B cell (primary cell): Measurements from ENCODE around the gene MAP7D3. TPM values are rescaled to one million over a fixed set of nuclear protein-coding genes. Genes with fewer than 3 reads are reported as not detected.

Source experiments
- ATAC-seq: fragments of 200-7000 bp; cut with Tn5 transposase; one replicate; pipeline ENCODE4 v1.10.0; 2021; ENCODE audit warnings: low read depth, mild to moderate bottlenecking, moderate number of reproducible peaks, moderate library complexity
- CTCF ChIA-PET: fragments of 350-600 bp; sonication (Branson Sonifier 250); formaldehyde crosslinking; loops from one replicate; lab custom pipeline; 2021; ENCODE audit warnings: antibody characterized with exemption, inconsistent platforms; lab: Charles Lee
- POLR2A ChIA-PET: fragments of 350-600 bp; sonication (Branson Sonifier 250); formaldehyde crosslinking; loops from one replicate; lab custom pipeline; 2021; ENCODE audit warnings: antibody characterized with exemption; lab: Charles Lee
- DNase-seq: peaks from one replicate; pipeline ENCODE4 v3.0.0; 2013
- H2AFZ ChIP-seq: 2 replicates; pipeline ENCODE4 v1.6.1; 2012; ENCODE audit warnings: mild to moderate bottlenecking, low read depth, low read length; ENCODE audit not compliant: insufficient read depth, poor library complexity, severe bottlenecking
- H3K27ac ChIP-seq, 2 donors: 1 replicate in 1 of 2; 2 replicates in 1 of 2; pipeline ENCODE4 v1.5.1; 2012 to 2013; ENCODE audit warnings: low read length in 2 of 2, mild to moderate bottlenecking in 2 of 2, moderate library complexity in 1 of 2
- H3K27me3 ChIP-seq, 4 experiments: fragments of 200-600 bp in 1 of 4; sonication (generic) in 1 of 4; replicated peaks in 1 of 4; 1 replicate in 2 of 4; 2 replicates in 2 of 4; pipeline versions ENCODE4 v1.6.1 to v1.7.0; 2013 to 2016; ENCODE audit warnings: low read length in 3 of 4, mild to moderate bottlenecking in 2 of 4, mixed read lengths in 1 of 4, moderate library complexity in 1 of 4; ENCODE audit not compliant: insufficient read depth in 4 of 4, control insufficient read depth in 3 of 4; ENCODE audit errors: control extremely low read depth in 1 of 4
- H3K36me3 ChIP-seq, 2 experiments: replicated peaks in 1 of 2; 1 replicate in 1 of 2; 2 replicates in 1 of 2; pipeline versions ENCODE4 v1.6.1 to v1.7.1; 2013; ENCODE audit warnings: low read length in 1 of 2; ENCODE audit not compliant: insufficient read depth in 2 of 2, control insufficient read depth in 1 of 2; ENCODE audit errors: control extremely low read depth in 1 of 2, extremely low read depth in 1 of 2
- H3K4me1 ChIP-seq, 2 donors: fragments of 200-600 bp in 1 of 2; sonication (generic) in 1 of 2; 1 replicate in 1 of 2; 2 replicates in 1 of 2; pipeline versions ENCODE4 v1.5.1 to v1.6.1; 2013 to 2017; ENCODE audit warnings: low read length in 2 of 2; ENCODE audit not compliant: control insufficient read depth in 2 of 2, insufficient read depth in 2 of 2
- H3K4me2 ChIP-seq: replicated peaks from 2 replicates; pipeline ENCODE3; 2012; ENCODE audit warnings: mild to moderate bottlenecking, low read depth, low read length; ENCODE audit not compliant: poor library complexity, severe bottlenecking
- H3K4me3 ChIP-seq, 5 experiments: fragments of 200-600 bp in 1 of 5; sonication (generic) in 1 of 5; 1 replicate in 3 of 5; 2 replicates in 2 of 5; pipeline versions ENCODE4 v1.5.1 to v1.7.0; 2011 to 2016; ENCODE audit warnings: low read length in 4 of 5, mild to moderate bottlenecking in 4 of 5, low read depth in 2 of 5, control low read depth in 1 of 5, moderate library complexity in 1 of 5; ENCODE audit not compliant: insufficient read depth in 1 of 5; ENCODE audit errors: control extremely low read depth in 1 of 5, extremely low read depth in 1 of 5
- H3K79me2 ChIP-seq: fragments of 200-600 bp; sonication (generic); one replicate; pipeline ENCODE4 v1.6.0; 2016; ENCODE audit warnings: low read length; ENCODE audit not compliant: control insufficient read depth, insufficient read depth
- H3K9ac ChIP-seq: fragments of 200-600 bp; sonication (generic); 2 replicates; pipeline ENCODE4 v1.6.1; 2017; ENCODE audit warnings: mild to moderate bottlenecking, low read length, moderate library complexity
- H3K9me3 ChIP-seq, 3 donors: one replicate each; pipeline versions ENCODE4 v1.6.1 to v1.7.1; 2013; ENCODE audit warnings: low read length in 2 of 3; ENCODE audit not compliant: control insufficient read depth in 2 of 3, insufficient read depth in 1 of 3; ENCODE audit errors: control extremely low read depth in 1 of 3
- H4K20me1 ChIP-seq: 2 replicates; pipeline ENCODE4 v1.6.0; 2012; ENCODE audit warnings: mild to moderate bottlenecking, low read length; ENCODE audit not compliant: insufficient read depth, control insufficient read depth, poor library complexity, severe bottlenecking
- H3K27ac Mint-ChIP-seq: one replicate; pipeline ENCODE4 v1.8.0; 2021; ENCODE audit warnings: mixed read lengths
- H3K27me3 Mint-ChIP-seq: one replicate; pipeline ENCODE4 v1.8.0; 2021; ENCODE audit warnings: mixed read lengths
- H3K4me1 Mint-ChIP-seq: one replicate; pipeline ENCODE4 v1.8.0; 2021; ENCODE audit warnings: mixed read lengths
- H3K4me3 Mint-ChIP-seq: one replicate; pipeline ENCODE4 v1.8.0; 2021; ENCODE audit warnings: mixed read lengths
- H3K9me3 Mint-ChIP-seq: one replicate; pipeline ENCODE4 v1.8.0; 2022; ENCODE audit warnings: mixed read lengths; ENCODE audit not compliant: insufficient read depth
- CTCF ChIP-seq: fragments of 200-600 bp; IDR thresholded peaks from one replicate; pipeline ENCODE4 v1.8.0; 2022; ENCODE audit warnings: antibody characterized with exemption, mild to moderate bottlenecking
- EZH2 ChIP-seq: IDR thresholded peaks from 2 replicates; pipeline ENCODE4 v1.6.1; 2012; ENCODE audit warnings: borderline replicate concordance, low read depth, mild to moderate bottlenecking, moderate library complexity, low read length; ENCODE audit not compliant: insufficient read depth, poor library complexity, severe bottlenecking
- WGBS: methylation state at CpG from one replicate; pipeline ENCODE4 v1.1.5; 2013; ENCODE audit warnings: missing lambda C conversion rate; ENCODE audit not compliant: insufficient coverage; 5-methylcytosine and 5-hydroxymethylcytosine counted together
- intact Hi-C: fragments of 100-400 bp; cut with micrococcal nuclease; formaldehyde crosslinking; loops from one replicate; pipeline ENCODE4 v1.10.0; 2022
- polyA plus RNA-seq: library from polyadenylated mRNA; depleted of rRNA; stranded (reverse); fragments of >200 nt; gene quantifications from 2 replicates; pipeline ENCODE4 v1.2.3, GENCODE V29; 2012
- total RNA-seq, 2 donors: library from RNA; stranded (reverse); fragments of 120-200 nt in 1 of 2; gene quantifications; 1 replicate in 1 of 2; 2 replicates in 1 of 2; pipeline versions ENCODE4 v1.2.3 to v1.2.4, GENCODE V29; 2013 to 2022

The MAP7D3 gene
- total and polyA plus RNA-seq, 2 donors (not counting 1 experiment from before 2014, with no cell fraction given) = 3.8 to 13.0 TPM

GRCh38 chrX:136202889-136203288 is 48.3 kb downstream of the MAP7D3 start:
- no peak overlapping the region for H3K27ac ChIP-seq

GRCh38 chrX:136201601-136202000 is 49.6 kb downstream of the MAP7D3 start:
- Histone ChIP-seq H2AFZ (no peak overlapping the region), H3K79me2 (no peaks in the 10 kb centered on the region), H3K27ac (no peak overlapping the region), H3K4me2 (no peak overlapping the region), H3K36me3 (no peaks in the 10 kb centered on the region), H3K27me3 (no peaks in the 10 kb centered on the region), H3K4me1 (peaks cover 6 to 8% of the 10 kb centered on the region in 2 donors), H4K20me1 (no peaks in the 10 kb centered on the region), H3K4me3 (no peak overlapping the region), H3K9me3 (no peaks in the 10 kb centered on the region), H3K9ac (no peak overlapping the region)
- TF ChIP-seq CTCF (no peak), EZH2 (no peak)
- no peak overlapping the region for H3K27ac Mint-ChIP-seq
- ChIA-PET CTCF (interaction anchor here (1.9 kb wide), 1 partner anchor 173 kb away, joined by 6 read pairs; no protein-coding TSS in a partner anchor), POLR2A (no interaction called here)
- H3K9me3 Mint-ChIP-seq = no peaks in the 10 kb centered on the region
- no peaks in the 10 kb centered on the region for H3K27me3 Mint-ChIP-seq
- DNase-seq (no peak), ATAC-seq (no peak)
- H3K4me1 Mint-ChIP-seq = peaks cover 10% of the 10 kb centered on the region
- no peak overlapping the region for H3K4me3 Mint-ChIP-seq
- intact Hi-C loops = no loop called here
- no CpG with 5 or more reads among the region's 5 CpGs for WGBS

More at GRCh38 chrX:136202889-136203288, 48.3 kb downstream of the MAP7D3 start:
- Histone ChIP-seq H3K4me2 (no peak overlapping the region), H3K9me3 (no peaks in the 10 kb centered on the region), H2AFZ (no peak overlapping the region), H3K4me3 (no peak overlapping the region), H3K9ac (no peak overlapping the region), H3K27me3 (no peaks in the 10 kb centered on the region), H3K4me1 (peaks cover 6 to 8% of the 10 kb centered on the region in 2 donors), H3K79me2 (no peaks in the 10 kb centered on the region), H3K36me3 (no peaks in the 10 kb centered on the region), H4K20me1 (no peaks in the 10 kb centered on the region)
- H3K4me3 Mint-ChIP-seq = no peak overlapping the region
- H3K9me3 Mint-ChIP-seq = no peaks in the 10 kb centered on the region
- H3K4me1 Mint-ChIP-seq = peaks cover 7% of the 10 kb centered on the region
- ChIA-PET CTCF (interaction anchor here (1.0 to 1.5 kb wide), 2 partner anchors 65 to 174 kb away, joined by 3 to 4 read pairs; no protein-coding TSS in a partner anchor), POLR2A (no interaction called here)
- intact Hi-C loops = no loop called here
- ATAC-seq (no peak), DNase-seq (no peak)
- TF ChIP-seq CTCF (no peak), EZH2 (no peak)
- H3K27ac Mint-ChIP-seq = no peak overlapping the region
- no peaks in the 10 kb centered on the region for H3K27me3 Mint-ChIP-seq
- WGBS = no CpG with 5 or more reads among the region's 5 CpGs
